Colonic mucosa (tissue), 4 donors: ENCODE results near the gene SH3BP2. TPM values are rescaled to one million over a fixed set of nuclear protein-coding genes. Genes with fewer than 3 reads are reported as not detected.

Experiments used
- DNase-seq: peaks from one replicate; pipeline ENCODE4 v3.0.0-alpha.2; 2020
- H3K27ac ChIP-seq: fragments of 200-600 bp; one replicate; pipeline ENCODE4 v1.8.0; 2021
- H3K27me3 ChIP-seq: fragments of 200-600 bp; one replicate; pipeline ENCODE4 v1.8.0; 2021
- H3K36me3 ChIP-seq: fragments of 200-600 bp; one replicate; pipeline ENCODE4 v1.8.0; 2021
- H3K4me1 ChIP-seq: fragments of 200-600 bp; one replicate; pipeline ENCODE4 v1.8.0; 2021; ENCODE audit warnings: mild to moderate bottlenecking
- H3K4me3 ChIP-seq: fragments of 200-600 bp; one replicate; pipeline ENCODE4 v1.8.0; 2021
- H3K9ac ChIP-seq, 2 donors: one replicate each; pipeline ENCODE4 v1.7.0; 2013; ENCODE audit warnings: control low read depth in 2 of 2, low read depth in 2 of 2, low read length in 2 of 2
- H3K9me3 ChIP-seq: fragments of 200-600 bp; one replicate; pipeline ENCODE4 v1.8.0; 2021
- intact Hi-C: fragments of 100-400 bp; cut with DNase I; formaldehyde crosslinking; loops from one replicate; pipeline ENCODE4 v1.14.1; 2022
- total RNA-seq, 2 donors: library from RNA; stranded (reverse); fragmentation: NEBNext Ultra II Directional in 1 of 2; extraction: Animal tissue kit (Norgen Biotek cat#: 25700) in 1 of 2; gene quantifications; one replicate each; pipeline ENCODE4 v1.2.1, GENCODE V29; 2021
- TF ChIP-seq, protein P1 (sequence below): fragments of 200-600 bp; IDR thresholded peaks from one replicate; pipeline ENCODE4 v1.8.0; 2022; ENCODE audit warnings: antibody characterized with exemption, mild to moderate bottlenecking
- donor health status: healthy.
- donor health status: DM: no; HTN: no; CAD: no.
- donor health status: DM: no; HTN: no; CAD: no.

SH3BP2 gene
- total RNA-seq, 2 donors from 2014 or later, result 62.2 to 70.8 TPM

DNA sequence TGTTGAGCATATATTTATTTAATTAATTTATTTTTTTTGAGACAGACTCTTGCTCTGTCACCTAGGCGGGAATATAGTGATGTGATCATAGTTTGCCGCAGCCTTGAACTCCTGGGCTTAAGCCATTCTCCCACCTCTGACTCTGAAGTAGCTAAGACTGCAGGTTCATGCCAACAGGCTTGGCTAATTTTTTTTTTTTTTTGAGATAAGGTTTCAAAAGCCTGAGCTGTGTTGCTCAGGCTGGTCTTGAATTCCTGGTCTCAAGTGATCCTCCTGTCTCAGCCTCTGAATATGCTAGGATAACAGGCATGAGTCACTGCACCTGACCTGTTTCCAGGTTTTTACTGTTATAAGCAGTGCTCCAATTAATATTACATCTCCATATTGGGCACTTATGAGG, 55.6 kb downstream of the SH3BP2 start:
- H3K36me3 ChIP-seq, result peaks cover under 1% of the 10 kb centered on the region
- no peak overlapping the region for H3K9ac ChIP-seq
- TF ChIP-seq, protein P1, sequence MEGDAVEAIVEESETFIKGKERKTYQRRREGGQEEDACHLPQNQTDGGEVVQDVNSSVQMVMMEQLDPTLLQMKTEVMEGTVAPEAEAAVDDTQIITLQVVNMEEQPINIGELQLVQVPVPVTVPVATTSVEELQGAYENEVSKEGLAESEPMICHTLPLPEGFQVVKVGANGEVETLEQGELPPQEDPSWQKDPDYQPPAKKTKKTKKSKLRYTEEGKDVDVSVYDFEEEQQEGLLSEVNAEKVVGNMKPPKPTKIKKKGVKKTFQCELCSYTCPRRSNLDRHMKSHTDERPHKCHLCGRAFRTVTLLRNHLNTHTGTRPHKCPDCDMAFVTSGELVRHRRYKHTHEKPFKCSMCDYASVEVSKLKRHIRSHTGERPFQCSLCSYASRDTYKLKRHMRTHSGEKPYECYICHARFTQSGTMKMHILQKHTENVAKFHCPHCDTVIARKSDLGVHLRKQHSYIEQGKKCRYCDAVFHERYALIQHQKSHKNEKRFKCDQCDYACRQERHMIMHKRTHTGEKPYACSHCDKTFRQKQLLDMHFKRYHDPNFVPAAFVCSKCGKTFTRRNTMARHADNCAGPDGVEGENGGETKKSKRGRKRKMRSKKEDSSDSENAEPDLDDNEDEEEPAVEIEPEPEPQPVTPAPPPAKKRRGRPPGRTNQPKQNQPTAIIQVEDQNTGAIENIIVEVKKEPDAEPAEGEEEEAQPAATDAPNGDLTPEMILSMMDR, result no peak
- no peak for DNase-seq
- no peak overlapping the region for H3K4me3 ChIP-seq
- no peaks in the 10 kb centered on the region for H3K9me3 ChIP-seq
- no peak overlapping the region for H3K27ac ChIP-seq
- no peaks in the 10 kb centered on the region for H3K27me3 ChIP-seq
- intact Hi-C loops, result loop anchor here (10.0 kb wide), 1 partner anchor 86 kb away; no protein-coding TSS in a partner anchor
- peaks cover 20% of the 10 kb centered on the region for H3K4me1 ChIP-seq

DNA sequence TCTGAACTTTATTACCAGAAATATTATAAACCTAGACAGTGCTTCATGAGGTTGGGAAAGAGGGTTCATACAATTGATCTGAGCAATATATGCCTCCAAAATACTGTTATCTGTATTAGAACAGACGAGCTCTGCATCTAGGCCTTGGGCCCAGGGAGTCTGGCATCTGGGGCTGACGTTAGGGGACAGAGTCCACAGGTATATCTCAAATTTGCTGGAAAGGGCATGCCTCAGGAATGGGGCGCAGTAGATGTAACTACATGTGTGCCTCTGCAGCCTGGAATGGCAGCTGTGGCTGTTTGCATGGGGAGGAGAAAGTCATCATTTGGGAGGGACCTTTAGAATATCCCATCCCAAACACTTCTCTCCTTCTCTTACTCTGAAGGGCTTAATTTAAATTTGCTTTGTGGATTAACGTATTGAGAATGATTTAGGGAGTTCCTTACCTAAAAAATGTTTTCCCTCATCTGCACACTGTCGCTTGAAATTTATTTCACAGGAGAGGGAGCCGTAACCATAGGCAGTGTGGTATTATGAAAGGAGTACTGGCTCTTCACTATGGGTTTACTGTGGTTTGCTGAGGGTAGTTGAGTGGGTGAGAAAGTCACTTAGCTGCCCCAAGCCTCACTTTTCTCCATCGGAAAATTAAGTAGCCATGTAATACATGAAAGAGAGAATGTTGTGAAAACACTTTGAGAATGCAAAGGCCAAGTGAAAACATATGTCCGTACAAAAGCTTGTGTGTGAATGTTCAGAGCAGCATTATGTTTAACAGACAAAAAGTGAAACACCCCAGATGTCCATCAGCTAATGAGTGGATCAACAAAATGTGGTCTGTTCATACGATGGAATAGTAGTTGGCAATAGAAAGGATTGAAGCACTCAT, 56.6 kb downstream of the SH3BP2 start:
- TF ChIP-seq, protein P1, result no peak
- no peak overlapping the region for H3K9ac ChIP-seq
- no peak overlapping the region for H3K4me3 ChIP-seq
- no peaks in the 10 kb centered on the region for H3K9me3 ChIP-seq
- H3K27ac ChIP-seq, result no peak overlapping the region
- no peaks in the 10 kb centered on the region for H3K27me3 ChIP-seq
- H3K4me1 ChIP-seq, result peaks cover 22% of the 10 kb centered on the region
- DNase-seq, result peak; percentile 49
- intact Hi-C loops, result loop anchor here (10.0 kb wide), 1 partner anchor 85 kb away; no protein-coding TSS in a partner anchor
- peaks cover 6% of the 10 kb centered on the region for H3K36me3 ChIP-seq

DNA sequence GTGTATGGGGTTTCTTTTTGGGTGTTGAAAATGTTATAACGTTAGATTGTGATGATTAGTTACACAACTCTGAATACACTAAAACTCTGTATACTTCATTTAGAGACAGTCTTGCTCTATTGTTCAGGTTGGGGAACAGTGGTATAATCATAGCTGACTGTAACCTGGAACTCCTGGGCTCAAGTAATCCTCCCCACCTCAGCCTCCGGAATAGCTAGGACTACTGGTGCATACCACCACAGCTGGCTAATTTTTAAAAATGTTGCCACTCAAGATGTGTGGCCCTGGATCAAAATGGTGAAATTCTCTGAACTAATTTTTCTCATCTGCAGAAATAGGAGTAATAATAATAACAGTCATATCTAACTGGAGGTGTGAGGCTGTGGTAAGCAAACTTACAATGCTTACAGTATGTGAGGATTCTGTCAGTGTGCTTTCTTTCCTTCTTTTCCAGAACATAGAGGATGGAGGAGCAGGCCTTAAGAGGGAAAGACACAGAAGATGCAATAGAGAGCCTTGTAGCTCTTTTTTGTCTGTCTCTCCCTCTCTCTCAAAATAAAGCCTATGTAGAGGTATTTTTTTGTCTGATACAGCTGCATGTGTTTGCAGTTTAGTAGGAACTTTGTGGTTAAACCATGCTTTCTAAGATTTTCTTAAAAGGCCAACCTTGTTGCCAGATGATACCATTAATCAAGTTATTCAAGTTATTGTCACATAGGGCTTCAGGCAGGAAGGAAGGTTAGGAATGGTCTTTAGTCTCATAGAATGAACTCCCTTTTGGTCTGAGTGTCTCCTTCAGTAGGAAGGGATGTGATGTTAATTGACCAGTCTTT, 58.3 kb downstream of the SH3BP2 start:
- Histone ChIP-seq H3K27me3 (no peaks in the 10 kb centered on the region), H3K9me3 (no peaks in the 10 kb centered on the region), H3K27ac (no peak overlapping the region), H3K36me3 (peaks cover 6% of the 10 kb centered on the region), H3K4me1 (peaks cover 22% of the 10 kb centered on the region), H3K9ac (no peak overlapping the region), H3K4me3 (no peak overlapping the region)
- TF ChIP-seq, protein P1, result no peak
- no peak for DNase-seq
- intact Hi-C loops, result no loop called here

- DNase-seq, result peak; percentile 45
- peak overlapping the region; percentile 24 for H3K27ac ChIP-seq
- no peak overlapping the region for H3K9ac ChIP-seq
- H3K4me1 ChIP-seq, result peaks cover 22% of the 10 kb centered on the region
- no peak overlapping the region for H3K4me3 ChIP-seq
- H3K36me3 ChIP-seq, result peaks cover 6% of the 10 kb centered on the region
- TF ChIP-seq, protein P1, result no peak
- no peaks in the 10 kb centered on the region for H3K9me3 ChIP-seq
- intact Hi-C loops, result no loop called here
- H3K27me3 ChIP-seq, result no peaks in the 10 kb centered on the region
These were observed 59.6 kb downstream of the SH3BP2 start for GRCh38 chr4:2852481-2852921.

DNA sequence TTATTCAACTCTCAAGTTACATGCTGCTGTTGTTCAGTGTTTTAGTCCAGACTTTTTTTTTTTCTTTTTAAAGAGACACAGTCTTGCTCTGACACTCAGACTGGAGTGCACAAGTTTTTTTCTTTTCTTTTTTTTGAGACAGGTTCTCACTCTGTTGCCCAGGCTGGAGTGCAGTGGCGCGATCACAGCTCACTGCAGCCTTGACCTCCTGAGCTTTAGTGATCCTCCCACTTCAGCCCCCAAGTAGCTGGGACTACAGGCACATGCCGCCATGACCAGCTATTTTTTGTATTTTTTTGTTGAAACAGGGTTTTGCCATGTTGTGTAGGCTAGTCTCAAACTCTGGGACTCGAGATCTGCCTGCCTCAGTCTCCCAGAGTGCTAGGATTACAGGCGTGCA, 62.7 kb downstream of the SH3BP2 start:
- peaks cover 6% of the 10 kb centered on the region for H3K36me3 ChIP-seq
- intact Hi-C loops, result no loop called here
- no peaks in the 10 kb centered on the region for H3K9me3 ChIP-seq
- H3K27me3 ChIP-seq, result no peaks in the 10 kb centered on the region
- peaks cover 31% of the 10 kb centered on the region for H3K4me1 ChIP-seq
- no peak overlapping the region for H3K9ac ChIP-seq
- TF ChIP-seq, protein P1, result no peak
- H3K4me3 ChIP-seq, result no peak overlapping the region
- DNase-seq, result no peak
- no peak overlapping the region for H3K27ac ChIP-seq
